Measurements from ENCODE around the gene SLC17A3. TPM values are rescaled to one million over a fixed set of nuclear protein-coding genes. Genes with fewer than 3 reads are reported as not detected.

Gene SLC17A3
- total RNA-seq, 4 donors from 2014 or later: not detected

DNA sequence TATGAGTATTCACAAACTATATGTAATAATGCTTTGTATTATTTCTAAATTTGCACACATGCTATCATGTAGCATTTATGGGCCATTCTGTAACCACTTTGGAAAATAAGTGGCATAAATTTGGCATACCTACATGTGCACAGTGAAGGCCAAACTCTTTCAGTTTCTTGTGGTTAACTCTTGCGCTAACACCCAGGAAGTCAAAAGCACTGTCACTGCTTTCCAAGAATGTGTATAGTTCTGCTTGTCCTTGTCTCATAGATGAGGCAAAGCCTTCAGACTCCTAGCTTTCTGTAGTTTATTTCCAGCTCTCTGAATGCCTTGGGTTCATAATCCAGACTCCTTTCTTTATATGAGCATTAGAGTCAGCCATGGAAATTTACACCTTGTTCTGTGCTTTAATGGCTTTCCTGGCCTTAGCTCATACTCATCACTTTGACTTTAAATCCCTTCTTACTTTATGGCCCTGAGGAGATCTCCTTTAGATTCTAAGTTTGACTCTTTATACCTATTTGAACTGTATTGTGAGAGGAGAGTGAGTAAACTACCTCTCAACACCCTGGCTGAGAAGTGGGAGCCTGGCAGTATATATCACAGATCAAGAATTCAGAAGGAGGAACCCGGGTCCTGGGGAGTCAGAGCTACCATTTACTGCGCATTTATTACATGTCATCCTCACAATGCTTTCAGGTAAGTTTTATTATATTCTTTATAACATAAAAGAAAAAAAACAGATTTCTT, 949 bp upstream of the SLC17A3 start:
- TF ChIP-seq, protein P1, sequence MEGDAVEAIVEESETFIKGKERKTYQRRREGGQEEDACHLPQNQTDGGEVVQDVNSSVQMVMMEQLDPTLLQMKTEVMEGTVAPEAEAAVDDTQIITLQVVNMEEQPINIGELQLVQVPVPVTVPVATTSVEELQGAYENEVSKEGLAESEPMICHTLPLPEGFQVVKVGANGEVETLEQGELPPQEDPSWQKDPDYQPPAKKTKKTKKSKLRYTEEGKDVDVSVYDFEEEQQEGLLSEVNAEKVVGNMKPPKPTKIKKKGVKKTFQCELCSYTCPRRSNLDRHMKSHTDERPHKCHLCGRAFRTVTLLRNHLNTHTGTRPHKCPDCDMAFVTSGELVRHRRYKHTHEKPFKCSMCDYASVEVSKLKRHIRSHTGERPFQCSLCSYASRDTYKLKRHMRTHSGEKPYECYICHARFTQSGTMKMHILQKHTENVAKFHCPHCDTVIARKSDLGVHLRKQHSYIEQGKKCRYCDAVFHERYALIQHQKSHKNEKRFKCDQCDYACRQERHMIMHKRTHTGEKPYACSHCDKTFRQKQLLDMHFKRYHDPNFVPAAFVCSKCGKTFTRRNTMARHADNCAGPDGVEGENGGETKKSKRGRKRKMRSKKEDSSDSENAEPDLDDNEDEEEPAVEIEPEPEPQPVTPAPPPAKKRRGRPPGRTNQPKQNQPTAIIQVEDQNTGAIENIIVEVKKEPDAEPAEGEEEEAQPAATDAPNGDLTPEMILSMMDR (IDR thresholded peaks at IDR 0.05): no peak
- no peak for TF ChIP-seq POLR2A (IDR thresholded peaks at IDR 0.05)
- Histone ChIP-seq H3K27me3 (no peaks in the 10 kb centered on the region), H3K36me3 (no peaks in the 10 kb centered on the region), H3K9me3 (no peaks in the 10 kb centered on the region), H3K4me3 (no peak overlapping the region), H3K4me1 (no peaks in the 10 kb centered on the region), H3K27ac (no peak overlapping the region)
- DNase-seq: no peak
- intact Hi-C loops (cut with DNase I; ENCODE audit: low total_unique reads): no loop called here

DNA sequence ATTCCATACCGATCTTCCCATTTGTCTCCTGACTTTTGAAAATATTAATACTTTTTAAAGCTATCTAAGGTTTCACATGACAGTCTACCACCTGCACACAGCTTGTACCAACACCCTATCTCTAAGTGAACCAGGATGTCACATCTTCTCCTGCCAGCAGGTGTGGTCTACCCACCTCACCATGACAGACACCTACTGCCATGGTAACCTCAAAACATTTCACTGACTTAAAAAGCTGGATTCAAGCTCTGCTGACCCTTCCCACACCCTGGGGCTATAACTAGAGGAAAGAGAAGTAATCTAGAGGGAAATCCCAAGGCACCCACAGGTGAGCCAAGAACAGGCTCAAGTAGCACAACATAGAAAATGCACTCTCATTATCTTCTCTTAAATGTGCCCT, 1.2 kb downstream of the SLC17A3 start:
- H3K4me3 ChIP-seq: no peak overlapping the region
- H3K27ac ChIP-seq: no peak overlapping the region
- no peaks in the 10 kb centered on the region for H3K4me1 ChIP-seq
- DNase-seq: no peak
- TF ChIP-seq POLR2A (IDR thresholded peaks at IDR 0.05): no peak
- TF ChIP-seq, protein P1 (IDR thresholded peaks at IDR 0.05): no peak
- intact Hi-C loops (cut with DNase I; ENCODE audit: low total_unique reads): no loop called here
- H3K27me3 ChIP-seq: no peaks in the 10 kb centered on the region
- no peaks in the 10 kb centered on the region for H3K9me3 ChIP-seq
- H3K36me3 ChIP-seq: no peaks in the 10 kb centered on the region

DNA sequence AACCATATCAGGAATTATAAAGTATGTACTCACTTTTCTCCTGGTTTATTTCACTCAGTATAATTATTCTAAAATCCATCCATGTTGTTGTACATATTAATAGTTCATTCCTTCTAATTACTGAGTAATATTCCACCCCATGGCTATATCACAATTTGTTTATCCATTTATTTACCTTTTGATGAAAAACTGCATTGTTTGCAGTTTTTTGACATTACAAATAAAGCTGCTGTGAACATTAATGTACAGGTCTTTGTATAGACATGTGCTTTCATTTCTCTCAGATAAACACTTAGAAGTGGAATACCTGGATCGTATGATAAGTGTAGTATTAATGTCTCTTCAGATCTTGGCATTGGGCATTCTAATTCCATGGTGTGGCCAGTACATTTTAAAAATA, 4.2 kb downstream of the SLC17A3 start:
- no peaks in the 10 kb centered on the region for H3K36me3 ChIP-seq
- no peak for DNase-seq
- H3K4me3 ChIP-seq: no peak overlapping the region
- no peaks in the 10 kb centered on the region for H3K4me1 ChIP-seq
- intact Hi-C loops (cut with DNase I; ENCODE audit: low total_unique reads): no loop called here
- H3K27ac ChIP-seq: no peak overlapping the region
- TF ChIP-seq POLR2A (IDR thresholded peaks at IDR 0.05): no peak
- TF ChIP-seq, protein P1 (IDR thresholded peaks at IDR 0.05): no peak
- H3K27me3 ChIP-seq: no peaks in the 10 kb centered on the region
- H3K9me3 ChIP-seq: no peaks in the 10 kb centered on the region

- Histone ChIP-seq H3K27ac (no peak overlapping the region), H3K4me3 (no peak overlapping the region), H3K27me3 (no peaks in the 10 kb centered on the region), H3K36me3 (no peaks in the 10 kb centered on the region), H3K4me1 (no peaks in the 10 kb centered on the region), H3K9me3 (no peaks in the 10 kb centered on the region)
- intact Hi-C loops (cut with DNase I; ENCODE audit: low total_unique reads): no loop called here
- no peak for DNase-seq
- no peak for TF ChIP-seq POLR2A (IDR thresholded peaks at IDR 0.05)
- TF ChIP-seq, protein P1 (IDR thresholded peaks at IDR 0.05): no peak
Observed at GRCh38 chr6:25868436-25869183, 5.4 kb downstream of the SLC17A3 start.

- H3K4me1 ChIP-seq: no peaks in the 10 kb centered on the region
- intact Hi-C loops (cut with DNase I; ENCODE audit: low total_unique reads): no loop called here
- no peaks in the 10 kb centered on the region for H3K27me3 ChIP-seq
- H3K9me3 ChIP-seq: no peaks in the 10 kb centered on the region
- TF ChIP-seq POLR2A (IDR thresholded peaks at IDR 0.05): no peak
- TF ChIP-seq, protein P1 (IDR thresholded peaks at IDR 0.05): no peak
- H3K27ac ChIP-seq: no peak overlapping the region
- H3K4me3 ChIP-seq: no peak overlapping the region
- H3K36me3 ChIP-seq: no peaks in the 10 kb centered on the region
- DNase-seq: no peak
Observed at GRCh38 chr6:25866011-25866410, 8.0 kb downstream of the SLC17A3 start.

Measured in uterus (tissue), 4 donors.